ENCODE measurements around the gene TMEM242.

- TF ChIP-seq CTCF (IDR thresholded peaks at IDR 0.05) = no peak
- no peak for TF ChIP-seq ZFX (IDR thresholded peaks at IDR 0.05; ENCODE audit: borderline replicate concordance)
These were observed 10.6 kb upstream of the TMEM242 start for GRCh38 chr6:157333956-157334355.
